ENCODE results near the gene TSPAN18. TPM values are rescaled to one million over a fixed set of nuclear protein-coding genes. Genes with fewer than 3 reads are reported as not detected.

Gene TSPAN18
- total RNA-seq, 1 experiment from 2014 or later = 2.8 TPM

- no peaks in the 10 kb centered on the region for H3K27me3 ChIP-seq (replicated peaks; ENCODE audit: insufficient read depth, low read depth, low read length, poor library complexity)
- no peaks in the 10 kb centered on the region for H3K4me1 ChIP-seq (ENCODE audit: insufficient read depth, low read length, poor library complexity, severe bottlenecking)
- no peaks in the 10 kb centered on the region for H3K36me3 ChIP-seq (ENCODE audit: insufficient read depth, low read length, poor library complexity, severe bottlenecking)
- DNase-seq (ENCODE audit: low spot score) = no peak
- POLR2A ChIA-PET (ENCODE audit: low non-redundant PET) = no interaction called here
- BruUV-seq (replicated peaks) = no TSS peak
- CTCF ChIA-PET = no interaction called here
- H3K27ac ChIP-seq (ENCODE audit: low read depth, low read length, poor library complexity, severe bottlenecking) = no peak overlapping the region
- TF ChIP-seq CTCF (conservative IDR thresholded peaks at IDR 0.05; ENCODE audit: low read depth, low read length) (no peak), EZH2 (IDR thresholded peaks at IDR 0.05; ENCODE audit: borderline replicate concordance, low read depth, low read length, poor library complexity, severe bottlenecking) (no peak)
- no peak overlapping the region for H3K4me3 ChIP-seq (ENCODE audit: low read depth, low read length, poor library complexity, severe bottlenecking)
- intact Hi-C loops (cut with micrococcal nuclease; ENCODE audit: unreplicated experiment) = no loop called here
- no peaks in the 10 kb centered on the region for H3K9me3 ChIP-seq (ENCODE audit: low read depth, low read length, poor library complexity, severe bottlenecking)
Observed at GRCh38 chr11:44829838-44830237, 103.1 kb downstream of the TSPAN18 start.

- Histone ChIP-seq H3K9me3 (ENCODE audit: low read depth, low read length, poor library complexity, severe bottlenecking) (no peaks in the 10 kb centered on the region), H3K36me3 (ENCODE audit: insufficient read depth, low read length, poor library complexity, severe bottlenecking) (no peaks in the 10 kb centered on the region), H3K27me3 (replicated peaks; ENCODE audit: insufficient read depth, low read depth, low read length, poor library complexity) (no peaks in the 10 kb centered on the region), H3K4me1 (ENCODE audit: insufficient read depth, low read length, poor library complexity, severe bottlenecking) (no peaks in the 10 kb centered on the region), H3K4me3 (ENCODE audit: low read depth, low read length, poor library complexity, severe bottlenecking) (no peak overlapping the region), H3K27ac (ENCODE audit: low read depth, low read length, poor library complexity, severe bottlenecking) (no peak overlapping the region)
- no peak for DNase-seq (ENCODE audit: low spot score)
- intact Hi-C loops (cut with micrococcal nuclease; ENCODE audit: unreplicated experiment) = no loop called here
- BruUV-seq (replicated peaks) = no TSS peak
- no peak for TF ChIP-seq EZH2 (IDR thresholded peaks at IDR 0.05; ENCODE audit: borderline replicate concordance, low read depth, low read length, poor library complexity, severe bottlenecking)
- TF ChIP-seq CTCF (conservative IDR thresholded peaks at IDR 0.05; ENCODE audit: low read depth, low read length) = no peak
- ChIA-PET CTCF (no interaction called here), POLR2A (ENCODE audit: low non-redundant PET) (no interaction called here)
Observed at GRCh38 chr11:44831605-44832394, 105.0 kb downstream of the TSPAN18 start.

GRCh38 chr11:44832452-44832851 lies 105.7 kb downstream of the TSPAN18 start:
- TF ChIP-seq CTCF (conservative IDR thresholded peaks at IDR 0.05; ENCODE audit: low read depth, low read length) (no peak), EZH2 (IDR thresholded peaks at IDR 0.05; ENCODE audit: borderline replicate concordance, low read depth, low read length, poor library complexity, severe bottlenecking) (no peak)
- no peaks in the 10 kb centered on the region for H3K4me1 ChIP-seq (ENCODE audit: insufficient read depth, low read length, poor library complexity, severe bottlenecking)
- no peaks in the 10 kb centered on the region for H3K27me3 ChIP-seq (replicated peaks; ENCODE audit: insufficient read depth, low read depth, low read length, poor library complexity)
- H3K4me3 ChIP-seq (ENCODE audit: low read depth, low read length, poor library complexity, severe bottlenecking) = no peak overlapping the region
- ChIA-PET POLR2A (ENCODE audit: low non-redundant PET) (no interaction called here), CTCF (no interaction called here)
- H3K36me3 ChIP-seq (ENCODE audit: insufficient read depth, low read length, poor library complexity, severe bottlenecking) = no peaks in the 10 kb centered on the region
- no peak for DNase-seq (ENCODE audit: low spot score)
- H3K27ac ChIP-seq (ENCODE audit: low read depth, low read length, poor library complexity, severe bottlenecking) = no peak overlapping the region
- no peaks in the 10 kb centered on the region for H3K9me3 ChIP-seq (ENCODE audit: low read depth, low read length, poor library complexity, severe bottlenecking)
- no TSS peak for BruUV-seq (replicated peaks)
- intact Hi-C loops (cut with micrococcal nuclease; ENCODE audit: unreplicated experiment) = no loop called here

Data from A673 (cell line).